Liver (tissue), 9 donors: ENCODE measurements around the gene SFT2D2. TPM values are rescaled to one million over a fixed set of nuclear protein-coding genes. Genes with fewer than 3 reads are reported as not detected.

ENCODE experiments used
- DNase-seq: peaks from one replicate; pipeline ENCODE4 v3.0.0-alpha.2; 2017; ENCODE audit warnings: low spot score
- H3K27ac ChIP-seq, 2 donors: one replicate each; pipeline ENCODE4 v1.7.0; 2013; ENCODE audit warnings: inconsistent platforms in 2 of 2, low read length in 2 of 2, control low read depth in 1 of 2, low read depth in 1 of 2, mild to moderate bottlenecking in 1 of 2
- H3K27me3 ChIP-seq, 4 donors: one replicate each; pipeline versions ENCODE4 v1.6.1 to v1.7.0; 2013; ENCODE audit warnings: low read length in 3 of 4, inconsistent platforms in 1 of 4, mild to moderate bottlenecking in 1 of 4, moderate library complexity in 1 of 4; ENCODE audit not compliant: control insufficient read depth in 4 of 4, insufficient read depth in 4 of 4
- H3K36me3 ChIP-seq, 4 donors: one replicate each; pipeline versions ENCODE4 v1.6.1 to v1.7.0; 2013; ENCODE audit warnings: low read length in 3 of 4, mild to moderate bottlenecking in 3 of 4, low read depth in 1 of 4, moderate library complexity in 1 of 4; ENCODE audit not compliant: control insufficient read depth in 4 of 4, insufficient read depth in 3 of 4
- H3K4me1 ChIP-seq, 4 donors: one replicate each; pipeline versions ENCODE4 v1.6.1 to v1.7.0; 2013; ENCODE audit warnings: low read length in 3 of 4, mild to moderate bottlenecking in 3 of 4, moderate library complexity in 1 of 4; ENCODE audit not compliant: control insufficient read depth in 4 of 4, insufficient read depth in 4 of 4
- H3K4me3 ChIP-seq, 3 donors: one replicate each; pipeline versions ENCODE4 v1.6.1 to v1.7.0; 2013; ENCODE audit warnings: low read length in 3 of 3, control low read depth in 1 of 3, low read depth in 1 of 3, mild to moderate bottlenecking in 1 of 3
- H3K9ac ChIP-seq, 2 donors: one replicate each; pipeline ENCODE4 v1.7.0; 2013; ENCODE audit warnings: low read length in 2 of 2, mild to moderate bottlenecking in 2 of 2, moderate library complexity in 2 of 2, control low read depth in 1 of 2, low read depth in 1 of 2
- H3K9me3 ChIP-seq, 4 donors: one replicate each; pipeline versions ENCODE4 v1.6.1 to v1.7.0; 2013; ENCODE audit warnings: low read length in 3 of 4; ENCODE audit not compliant: control insufficient read depth in 4 of 4
- EGR1 ChIP-seq, 2 donors: IDR thresholded peaks; 2 replicates each; pipeline ENCODE4 v1.6.1; 2016 to 2018; ENCODE audit warnings: antibody characterized with exemption in 2 of 2, low read depth in 2 of 2
- FOXA1 ChIP-seq: IDR thresholded peaks from 2 replicates; pipeline ENCODE4 v1.6.1; 2016; ENCODE audit warnings: antibody characterized with exemption
- FOXA2 ChIP-seq: IDR thresholded peaks from 2 replicates; pipeline ENCODE4 v1.6.1; 2016; ENCODE audit warnings: antibody characterized with exemption
- GABPA ChIP-seq, 2 donors: IDR thresholded peaks in 1 of 2; conservative IDR thresholded peaks in 1 of 2; 2 replicates each; pipeline ENCODE4 v1.6.1; 2016; ENCODE audit warnings: antibody characterized with exemption in 2 of 2, mild to moderate bottlenecking in 1 of 2, moderate library complexity in 1 of 2
- HNF4A ChIP-seq, 2 donors: conservative IDR thresholded peaks; 2 replicates each; pipeline ENCODE4 v1.6.1; 2016; ENCODE audit warnings: antibody characterized with exemption in 2 of 2, mild to moderate bottlenecking in 2 of 2
- HNF4G ChIP-seq: IDR thresholded peaks from 2 replicates; pipeline ENCODE4 v1.6.1; 2016; ENCODE audit warnings: antibody characterized with exemption
- JUND ChIP-seq, 2 donors: IDR thresholded peaks; 2 replicates each; pipeline ENCODE4 v1.6.1; 2016; ENCODE audit warnings: antibody characterized with exemption in 2 of 2
- MAX ChIP-seq: IDR thresholded peaks from 2 replicates; pipeline ENCODE4 v1.6.1; 2016; ENCODE audit warnings: antibody characterized with exemption
- NR2F2 ChIP-seq: IDR thresholded peaks from 2 replicates; pipeline ENCODE4 v1.6.1; 2016; ENCODE audit warnings: antibody characterized with exemption
- RAD21 ChIP-seq, 2 donors: IDR thresholded peaks; 2 replicates each; pipeline ENCODE4 v1.6.1; 2016; ENCODE audit warnings: antibody characterized with exemption in 2 of 2, mild to moderate bottlenecking in 2 of 2
- REST ChIP-seq: IDR thresholded peaks from 2 replicates; pipeline ENCODE4 v1.6.1; 2016; ENCODE audit warnings: antibody characterized with exemption, mild to moderate bottlenecking
- RXRA ChIP-seq, 2 donors: IDR thresholded peaks; 2 replicates each; pipeline ENCODE4 v1.6.1; 2017 to 2018; ENCODE audit warnings: antibody characterized with exemption in 2 of 2, mild to moderate bottlenecking in 1 of 2
- SP1 ChIP-seq: IDR thresholded peaks from 2 replicates; pipeline ENCODE4 v1.6.1; 2018; ENCODE audit warnings: antibody characterized with exemption, mild to moderate bottlenecking
- TAF1 ChIP-seq: conservative IDR thresholded peaks from 2 replicates; pipeline ENCODE4 v1.6.1; 2016; ENCODE audit warnings: antibody characterized with exemption, mild to moderate bottlenecking
- YY1 ChIP-seq: IDR thresholded peaks from 2 replicates; pipeline ENCODE4 v1.6.1; 2016; ENCODE audit warnings: antibody characterized with exemption, mild to moderate bottlenecking
- WGBS: extraction: QIAGEN DNeasy Blood & Tissue Kit; methylation state at CpG from one replicate; pipeline ENCODE4 v1.1.7; 2013; 5-methylcytosine and 5-hydroxymethylcytosine counted together
- polyA plus RNA-seq, 2 donors: library from polyadenylated mRNA; stranded (reverse) in 1 of 2; unstranded in 1 of 2; fragments of 200-250 nt in 1 of 2; fragments of >200 nt in 1 of 2; fragmentation: Nextera tagmentation in 1 of 2; extraction: Ambion mirVana in 1 of 2; gene quantifications; one replicate each; pipeline versions ENCODE4 v1.2.1 to v1.2.3, GENCODE V29; 2013 to 2015
- total RNA-seq, 2 donors: library from RNA; depleted of rRNA; stranded (reverse); fragments of >200 nt; gene quantifications; one replicate each; pipeline ENCODE4 v1.2.3, GENCODE V29; 2014
- TF ChIP-seq, protein P1 (sequence below): IDR thresholded peaks from 2 replicates; pipeline ENCODE4 v1.6.1; 2016; ENCODE audit warnings: antibody characterized with exemption
- TF ChIP-seq, protein P2 (sequence below): fragments of 150-350 bp; IDR thresholded peaks from 2 replicates; pipeline ENCODE4 v1.5.1; 2017; ENCODE audit warnings: improper control_type of control experiment, low read depth, low read length; ENCODE audit not compliant: missing input control
- TF ChIP-seq, protein P3 (sequence below): IDR thresholded peaks from 2 replicates; pipeline ENCODE4 v1.6.1; 2016; ENCODE audit warnings: antibody characterized with exemption
- donor health status: healthy.
- donor health status: healthy.
- donor health status: healthy.
- donor health status: healthy.
- donor health status: healthy.

SFT2D2 gene
- total and polyA plus RNA-seq, 4 donors, result 3.8 to 34.6 (median 25.4) TPM

GRCh38 chr1:168243198-168243597 lies 17.4 kb downstream of the SFT2D2 start:
- Histone ChIP-seq H3K36me3 (peaks cover 2 to 46% (median 37%) of the 10 kb centered on the region in 4 donors), H3K9me3 (no peaks in the 10 kb centered on the region), H3K4me1 (peaks cover 5 to 9% (median 6%) of the 10 kb centered on the region in 4 donors), H3K27ac (no peak overlapping the region), H3K9ac (no peak overlapping the region), H3K4me3 (no peak overlapping the region), H3K27me3 (no peaks in the 10 kb centered on the region)
- no peak for DNase-seq
- WGBS, result 47% methylated on average over 2 of the region's 2 CpGs
- TF ChIP-seq NR2F2 (peak; percentile 60), FOXA2 (no peak), RXRA (IDR thresholded peaks at IDR 0.05) (peak in 1 of 2 donors; percentile 18)

DNA sequence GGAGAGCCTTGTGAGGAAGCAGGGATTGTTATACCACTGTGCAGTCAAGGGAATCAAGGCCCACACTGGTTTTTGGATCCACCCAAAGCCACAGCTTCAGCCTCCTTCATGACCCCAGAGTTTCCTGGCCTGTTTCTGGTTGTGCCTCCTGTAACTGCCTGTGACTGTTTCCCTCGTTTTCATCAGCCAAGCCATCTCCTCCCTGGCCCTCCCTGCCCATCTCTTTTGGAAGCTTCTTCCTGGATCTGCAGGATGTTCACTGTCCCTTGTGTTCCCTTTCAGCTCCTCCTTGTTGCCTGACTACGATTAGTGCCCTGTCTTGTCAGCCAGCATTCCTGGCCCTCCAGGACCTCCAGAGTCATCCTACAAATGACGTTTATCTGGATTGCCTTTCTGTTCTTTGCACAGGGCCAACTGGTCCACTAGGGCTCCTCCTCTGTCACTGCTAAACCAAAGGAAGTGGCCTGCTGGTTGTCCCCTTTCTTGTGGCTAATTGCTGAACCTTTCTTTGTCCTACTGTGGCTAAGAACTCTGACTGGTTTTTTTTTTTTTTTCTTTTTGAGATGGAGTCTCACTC lies 17.9 kb downstream of the SFT2D2 start:
- Histone ChIP-seq H3K9me3 (no peaks in the 10 kb centered on the region), H3K27me3 (no peaks in the 10 kb centered on the region), H3K9ac (no peak overlapping the region), H3K4me1 (peaks cover 5 to 9% (median 6%) of the 10 kb centered on the region in 4 donors), H3K36me3 (peaks cover 2 to 45% (median 35%) of the 10 kb centered on the region in 4 donors), H3K27ac (no peak overlapping the region), H3K4me3 (no peak overlapping the region)
- TF ChIP-seq, protein P1, sequence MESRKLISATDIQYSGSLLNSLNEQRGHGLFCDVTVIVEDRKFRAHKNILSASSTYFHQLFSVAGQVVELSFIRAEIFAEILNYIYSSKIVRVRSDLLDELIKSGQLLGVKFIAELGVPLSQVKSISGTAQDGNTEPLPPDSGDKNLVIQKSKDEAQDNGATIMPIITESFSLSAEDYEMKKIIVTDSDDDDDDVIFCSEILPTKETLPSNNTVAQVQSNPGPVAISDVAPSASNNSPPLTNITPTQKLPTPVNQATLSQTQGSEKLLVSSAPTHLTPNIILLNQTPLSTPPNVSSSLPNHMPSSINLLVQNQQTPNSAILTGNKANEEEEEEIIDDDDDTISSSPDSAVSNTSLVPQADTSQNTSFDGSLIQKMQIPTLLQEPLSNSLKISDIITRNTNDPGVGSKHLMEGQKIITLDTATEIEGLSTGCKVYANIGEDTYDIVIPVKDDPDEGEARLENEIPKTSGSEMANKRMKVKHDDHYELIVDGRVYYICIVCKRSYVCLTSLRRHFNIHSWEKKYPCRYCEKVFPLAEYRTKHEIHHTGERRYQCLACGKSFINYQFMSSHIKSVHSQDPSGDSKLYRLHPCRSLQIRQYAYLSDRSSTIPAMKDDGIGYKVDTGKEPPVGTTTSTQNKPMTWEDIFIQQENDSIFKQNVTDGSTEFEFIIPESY, result no peak
- peak; percentile 6 for TF ChIP-seq NR2F2
- peak in 1 of 2 donors; percentile 1 for TF ChIP-seq RXRA (IDR thresholded peaks at IDR 0.05)
- DNase-seq, result no peak
- 55% methylated on average over 3 of the region's 3 CpGs for WGBS

- H3K36me3 ChIP-seq, result peaks cover 5 to 43% (median 32%) of the 10 kb centered on the region in 4 donors
These were observed 19.2 kb downstream of the SFT2D2 start for GRCh38 chr1:168245042-168245441.

More at GRCh38 chr1:168245042-168245441, 19.2 kb downstream of the SFT2D2 start:
- no peak overlapping the region for H3K4me3 ChIP-seq
- H3K4me1 ChIP-seq, result peaks cover 3 to 9% (median 6%) of the 10 kb centered on the region in 4 donors
- H3K9me3 ChIP-seq, result no peaks in the 10 kb centered on the region
- H3K9ac ChIP-seq, result no peak overlapping the region
- H3K27ac ChIP-seq, result no peak overlapping the region
- no peak for DNase-seq
- TF ChIP-seq RAD21 (IDR thresholded peaks at IDR 0.05) (no peak), RXRA (IDR thresholded peaks at IDR 0.05) (no peak), TAF1 (no peak), GABPA (IDR thresholded peaks at IDR 0.05 in 1 of 2, conservative IDR thresholded peaks at IDR 0.05 in 1 of 2) (no peak), MAX (no peak), HNF4G (no peak), FOXA2 (no peak), NR2F2 (no peak), HNF4A (conservative IDR thresholded peaks at IDR 0.05) (no peak), JUND (IDR thresholded peaks at IDR 0.05) (no peak), SP1 (no peak), YY1 (no peak), EGR1 (IDR thresholded peaks at IDR 0.05; ENCODE audit: low read depth in 2 of 2) (no peak), REST (no peak), FOXA1 (no peak)
- TF ChIP-seq, protein P1, result no peak
- TF ChIP-seq, protein P2, sequence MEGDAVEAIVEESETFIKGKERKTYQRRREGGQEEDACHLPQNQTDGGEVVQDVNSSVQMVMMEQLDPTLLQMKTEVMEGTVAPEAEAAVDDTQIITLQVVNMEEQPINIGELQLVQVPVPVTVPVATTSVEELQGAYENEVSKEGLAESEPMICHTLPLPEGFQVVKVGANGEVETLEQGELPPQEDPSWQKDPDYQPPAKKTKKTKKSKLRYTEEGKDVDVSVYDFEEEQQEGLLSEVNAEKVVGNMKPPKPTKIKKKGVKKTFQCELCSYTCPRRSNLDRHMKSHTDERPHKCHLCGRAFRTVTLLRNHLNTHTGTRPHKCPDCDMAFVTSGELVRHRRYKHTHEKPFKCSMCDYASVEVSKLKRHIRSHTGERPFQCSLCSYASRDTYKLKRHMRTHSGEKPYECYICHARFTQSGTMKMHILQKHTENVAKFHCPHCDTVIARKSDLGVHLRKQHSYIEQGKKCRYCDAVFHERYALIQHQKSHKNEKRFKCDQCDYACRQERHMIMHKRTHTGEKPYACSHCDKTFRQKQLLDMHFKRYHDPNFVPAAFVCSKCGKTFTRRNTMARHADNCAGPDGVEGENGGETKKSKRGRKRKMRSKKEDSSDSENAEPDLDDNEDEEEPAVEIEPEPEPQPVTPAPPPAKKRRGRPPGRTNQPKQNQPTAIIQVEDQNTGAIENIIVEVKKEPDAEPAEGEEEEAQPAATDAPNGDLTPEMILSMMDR, result no peak
- TF ChIP-seq, protein P3, sequence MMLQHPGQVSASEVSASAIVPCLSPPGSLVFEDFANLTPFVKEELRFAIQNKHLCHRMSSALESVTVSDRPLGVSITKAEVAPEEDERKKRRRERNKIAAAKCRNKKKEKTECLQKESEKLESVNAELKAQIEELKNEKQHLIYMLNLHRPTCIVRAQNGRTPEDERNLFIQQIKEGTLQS, result no peak
- H3K27me3 ChIP-seq, result no peaks in the 10 kb centered on the region
- 96% methylated on average over 3 of the region's 3 CpGs for WGBS
